DMS53 treated with DMSO at 0.1 percent for 48 hours (cell line): ENCODE results near the gene RAD21L1.

Experiments
- DNase-seq: peaks from one replicate; lab custom pipeline; 2025; ENCODE audit not compliant: unreplicated experiment; lab: John Stamatoyannopoulos, UW

Gene RAD21L1

GRCh38 chr20:1269235-1269634 is 43.4 kb downstream of the RAD21L1 start:
- DNase-seq, result no peak

DNA sequence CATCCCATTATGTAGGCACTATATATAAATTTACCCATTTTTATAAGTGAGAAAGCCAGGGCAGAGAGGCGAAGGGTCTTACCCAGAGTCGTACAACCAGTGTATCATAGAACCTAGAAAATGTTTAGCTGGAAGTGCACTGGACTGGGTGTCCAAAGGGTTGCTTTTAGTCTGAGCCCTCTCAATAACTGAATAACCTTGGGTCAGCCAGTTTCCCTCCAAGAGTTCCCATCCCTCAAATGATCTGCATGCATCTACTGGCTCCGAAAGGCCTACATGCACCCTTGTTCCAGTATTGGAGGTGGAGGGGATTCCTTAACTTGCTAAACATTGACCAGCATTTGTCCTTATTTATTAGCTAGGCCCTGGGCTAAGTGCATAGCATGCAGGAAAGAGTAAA is 44.0 kb downstream of the RAD21L1 start:
- no peak for DNase-seq

DNA sequence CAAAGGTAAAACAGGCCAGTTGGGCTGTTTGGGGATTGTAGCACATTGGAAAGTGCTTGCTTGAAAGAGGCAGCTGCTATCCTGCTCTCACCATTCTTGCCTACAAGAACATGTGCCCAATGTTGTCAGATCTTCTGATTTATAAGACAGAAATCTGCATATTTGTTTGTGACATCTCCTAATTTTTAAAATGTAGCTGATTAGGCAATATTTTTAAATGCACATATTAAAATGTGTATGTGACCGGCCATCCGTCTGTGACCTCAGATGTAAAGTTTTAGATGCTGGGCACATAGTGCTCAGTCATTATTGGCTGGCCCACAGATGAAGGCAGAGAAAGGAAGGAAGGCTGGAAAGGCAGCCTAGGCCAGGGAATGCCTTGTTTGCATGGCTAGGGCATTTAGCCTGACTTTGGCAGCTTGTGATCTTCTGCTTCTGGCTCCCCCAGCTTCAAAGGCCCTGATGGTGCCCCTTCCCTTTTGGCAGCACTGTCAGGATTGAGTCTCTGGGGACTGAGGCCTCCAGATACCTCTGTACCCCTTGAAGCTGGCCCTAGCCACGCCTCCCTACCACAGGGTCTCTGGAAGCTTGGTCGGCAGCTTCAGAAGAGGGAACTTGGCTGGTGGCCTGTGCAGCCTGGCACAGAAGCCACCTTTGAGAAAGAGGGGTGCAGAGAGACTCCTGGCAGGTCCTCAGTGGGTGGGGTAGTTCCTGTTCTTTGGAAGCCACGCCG is 46.7 kb downstream of the RAD21L1 start:
- DNase-seq, result no peak

DNA sequence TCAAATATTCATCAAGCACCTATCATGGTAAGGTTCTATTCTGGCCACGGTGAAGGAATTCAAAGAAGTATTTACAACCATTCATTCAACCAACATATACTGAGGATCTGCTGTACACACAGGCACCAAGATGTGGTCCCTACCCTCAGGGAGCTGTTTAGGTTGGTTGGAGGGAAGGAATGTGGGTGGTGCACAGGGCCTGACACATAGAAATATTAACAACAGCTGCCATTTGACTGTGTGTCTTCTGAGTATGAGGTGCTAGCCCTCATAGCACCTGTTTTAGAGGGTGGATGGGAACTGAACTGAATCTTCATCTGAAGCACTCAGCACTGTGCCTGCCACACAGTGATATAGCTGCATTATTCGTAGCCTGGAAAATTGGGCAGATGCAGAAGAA is 47.5 kb downstream of the RAD21L1 start:
- no peak for DNase-seq

DNA sequence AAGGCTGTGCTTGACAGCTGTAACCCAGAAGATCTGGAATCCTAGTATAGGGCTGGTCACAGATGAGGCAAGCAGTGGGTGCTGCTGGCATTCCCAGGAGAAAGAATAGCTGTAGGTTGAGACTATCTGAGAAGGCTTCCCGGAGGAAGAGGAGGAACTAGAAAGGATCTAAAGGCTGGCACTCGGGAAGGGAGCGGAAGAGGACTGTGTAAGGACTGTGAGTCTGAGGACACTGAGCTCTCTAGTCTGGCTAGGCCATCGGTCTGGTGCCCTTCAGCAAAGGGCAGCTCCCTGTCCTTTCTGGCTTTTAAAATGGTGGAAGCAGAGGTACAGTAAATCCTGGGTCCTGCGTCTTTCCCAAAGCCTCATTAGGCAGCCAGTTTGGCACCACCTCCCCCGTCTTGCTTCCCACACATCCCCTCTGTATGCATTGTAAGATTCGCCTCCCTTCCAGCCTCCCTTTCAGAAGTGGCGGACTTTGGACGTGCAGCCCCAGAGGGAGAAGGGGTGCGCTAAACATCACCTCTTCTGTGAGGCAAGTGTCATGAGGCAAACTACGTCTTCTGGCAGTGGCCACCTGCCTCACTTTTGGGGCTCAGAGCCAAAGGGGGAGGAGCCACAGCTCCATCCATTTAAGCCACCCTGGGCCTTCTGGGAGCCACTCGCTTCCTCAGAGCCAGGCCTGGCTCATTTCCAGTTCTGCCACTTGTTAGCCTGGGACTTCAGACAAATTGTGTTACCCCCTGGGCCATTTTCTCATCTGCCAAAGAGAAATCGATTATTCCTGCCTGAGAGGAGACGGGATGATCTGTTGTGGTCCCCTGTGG is 48.9 kb downstream of the RAD21L1 start:
- no peak for DNase-seq

DNA sequence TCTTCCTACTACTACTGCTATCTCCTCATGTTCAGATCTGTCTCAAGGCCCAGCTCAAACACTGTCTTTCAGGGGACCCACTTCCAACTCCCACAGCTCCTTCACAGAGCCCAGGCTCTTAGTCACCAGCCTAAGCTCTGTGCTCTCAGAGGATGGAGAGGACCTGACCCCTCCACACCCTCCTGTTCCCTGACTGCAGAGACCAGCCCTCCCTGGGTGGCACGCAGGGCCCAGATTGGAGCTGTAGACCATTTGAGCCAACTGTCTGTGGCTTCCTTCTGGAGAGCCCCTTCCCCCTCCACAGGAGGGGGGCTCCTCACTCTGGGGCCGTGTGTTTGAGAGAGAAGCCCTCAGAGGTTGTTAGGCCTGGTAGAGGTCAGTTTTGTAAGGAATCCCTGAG is 50.1 kb downstream of the RAD21L1 start:
- DNase-seq, result no peak

- no peak for DNase-seq
Observed at GRCh38 chr20:1277529-1278322, 51.9 kb downstream of the RAD21L1 start.

DNA sequence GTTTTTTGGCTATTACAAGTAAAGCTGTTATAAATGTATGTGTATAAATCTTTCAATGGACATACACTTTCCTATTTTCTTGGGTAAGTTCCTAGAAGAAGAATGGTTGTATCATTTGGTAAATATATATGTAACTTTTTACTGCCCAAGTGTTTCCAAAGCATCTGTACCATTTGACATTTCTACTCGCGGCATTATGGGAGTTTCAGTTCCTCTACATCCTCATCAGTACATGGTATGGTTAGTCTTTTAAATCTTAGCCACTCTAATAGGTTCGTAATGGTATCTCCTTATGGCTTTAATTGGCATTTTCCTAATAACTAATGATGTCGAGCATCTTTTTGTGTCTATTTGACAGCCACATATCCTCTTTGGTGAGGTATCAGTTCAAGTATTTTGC is 53.1 kb downstream of the RAD21L1 start:
- no peak for DNase-seq

DNA sequence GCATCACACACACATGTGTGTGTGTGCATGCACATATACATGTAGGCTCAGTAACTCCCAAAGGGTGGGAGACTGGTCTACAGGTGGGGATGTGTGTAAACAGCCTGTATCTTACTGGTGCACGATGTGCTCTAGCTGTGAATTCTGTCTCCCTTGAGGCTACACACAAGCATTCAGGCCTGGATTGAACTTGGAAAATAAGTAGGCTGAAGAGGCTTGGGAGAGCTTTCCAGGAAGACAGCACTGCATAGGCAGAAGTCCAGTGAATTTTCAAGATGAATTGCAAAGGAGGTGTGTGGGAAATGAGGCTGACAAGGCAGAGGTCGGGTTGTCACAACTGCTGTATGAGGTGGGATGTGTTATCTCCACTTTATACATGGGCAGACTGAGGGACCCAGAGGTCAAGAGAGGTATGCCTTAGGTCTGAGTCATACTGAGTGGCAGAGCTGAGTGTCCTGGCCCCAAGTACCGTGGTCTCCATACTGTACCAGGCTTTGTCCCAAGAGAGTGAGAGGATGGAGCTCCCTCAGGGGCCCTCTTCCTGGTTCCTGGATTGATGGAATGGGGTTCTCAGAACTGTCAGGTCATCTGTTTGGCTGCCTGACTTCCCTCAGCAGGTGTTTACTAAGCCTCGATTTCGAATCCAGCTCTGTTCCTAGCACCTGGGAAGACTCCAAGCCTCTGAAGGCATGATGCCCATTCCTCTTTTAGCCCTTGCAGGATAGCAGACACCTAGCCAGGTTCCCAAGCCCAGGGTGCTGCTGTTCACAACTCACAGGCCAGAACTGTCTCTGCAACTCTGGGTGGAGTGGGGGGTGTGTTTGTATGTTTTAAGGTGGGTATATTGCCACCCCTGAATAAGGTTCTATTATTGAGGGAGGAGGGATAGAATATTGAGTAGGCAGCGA is 54.6 kb downstream of the RAD21L1 start:
- DNase-seq, result no peak

GRCh38 chr20:1281279-1282057 is 55.6 kb downstream of the RAD21L1 start:
- peak; percentile 42 for DNase-seq

GRCh38 chr20:1282966-1283365 is 57.1 kb downstream of the RAD21L1 start:
- no peak for DNase-seq

DNA sequence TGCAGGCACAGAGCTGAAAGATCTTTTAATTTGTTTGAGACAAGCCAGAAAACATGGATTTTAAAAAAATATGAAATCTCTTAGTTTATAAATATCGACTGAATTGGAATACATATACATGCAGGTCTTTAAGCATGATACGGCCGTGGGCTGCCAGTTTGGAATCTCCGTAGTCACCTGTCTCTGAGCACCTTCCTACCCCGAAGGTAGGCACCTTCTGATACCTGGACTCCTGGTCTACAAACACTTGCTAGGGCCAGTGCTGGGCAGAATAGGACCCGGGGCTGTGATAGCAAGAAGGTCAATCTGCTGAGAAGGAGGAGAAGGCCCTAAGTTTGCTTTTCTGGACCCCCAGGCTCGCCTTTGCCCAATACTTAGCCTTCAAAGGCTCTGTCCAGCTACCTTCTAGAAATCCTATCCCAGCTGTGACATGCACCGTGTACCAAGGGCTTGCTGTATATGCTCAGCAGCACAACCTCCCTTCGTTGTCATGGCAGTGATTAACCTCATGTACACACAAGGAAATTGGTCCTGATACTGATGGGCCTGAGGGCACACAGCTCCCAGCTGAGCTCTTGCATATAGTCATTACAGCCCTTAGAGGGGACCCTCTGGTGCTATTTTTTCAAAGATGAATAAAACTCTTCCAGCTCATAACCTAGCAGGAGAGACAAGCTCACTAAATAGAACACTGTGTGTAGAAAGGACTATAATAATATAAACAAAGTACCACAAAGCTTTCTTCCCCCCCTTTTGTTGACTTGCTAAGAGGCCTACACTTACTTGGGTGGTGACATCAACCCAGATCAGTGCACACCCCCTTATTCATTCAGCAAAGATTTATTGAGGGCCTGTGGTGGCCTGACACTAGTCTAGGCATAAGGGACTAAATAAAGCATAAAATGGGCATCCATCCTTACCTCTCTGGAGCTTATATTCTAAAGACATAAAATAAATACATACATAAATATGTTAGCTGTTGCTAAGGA is 58.0 kb downstream of the RAD21L1 start:
- peak; percentile 19 for DNase-seq

DNA sequence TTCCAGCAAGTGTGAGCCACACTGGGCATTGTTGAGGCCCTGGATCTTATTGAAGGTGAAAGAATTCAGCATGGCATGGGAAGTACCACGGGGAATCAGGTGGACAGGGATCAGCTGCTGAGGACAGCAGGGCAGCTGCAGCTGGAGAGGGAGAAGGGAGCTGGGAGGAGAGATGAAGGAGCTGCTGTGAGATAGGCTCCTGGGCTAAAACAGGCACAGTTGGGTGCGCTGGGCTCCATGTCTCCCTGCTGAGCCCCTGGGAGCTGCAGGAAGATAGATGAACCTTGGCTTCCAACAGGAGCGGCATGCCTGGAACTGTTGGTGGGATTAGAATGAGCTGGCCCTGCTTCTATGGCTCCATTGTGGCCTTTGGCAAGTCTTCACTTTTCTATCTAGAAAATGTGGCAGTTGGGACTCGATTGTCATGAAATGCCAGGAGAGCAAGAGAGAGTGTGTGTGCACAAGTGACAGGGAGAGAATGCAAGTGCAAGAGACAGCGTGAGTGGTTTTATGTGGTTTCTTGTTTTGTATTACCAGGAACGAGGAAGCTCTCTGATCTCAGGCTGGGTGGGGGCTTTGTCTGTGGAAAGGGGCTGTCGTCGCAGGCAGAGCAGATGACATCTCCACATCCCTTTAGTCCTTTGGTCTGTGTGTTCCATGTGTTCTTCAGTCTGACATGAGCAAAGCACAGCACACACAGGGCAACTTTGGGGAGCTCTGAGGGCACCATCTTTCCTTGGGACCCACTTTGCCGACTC is 60.6 kb downstream of the RAD21L1 start:
- no peak for DNase-seq

DNA sequence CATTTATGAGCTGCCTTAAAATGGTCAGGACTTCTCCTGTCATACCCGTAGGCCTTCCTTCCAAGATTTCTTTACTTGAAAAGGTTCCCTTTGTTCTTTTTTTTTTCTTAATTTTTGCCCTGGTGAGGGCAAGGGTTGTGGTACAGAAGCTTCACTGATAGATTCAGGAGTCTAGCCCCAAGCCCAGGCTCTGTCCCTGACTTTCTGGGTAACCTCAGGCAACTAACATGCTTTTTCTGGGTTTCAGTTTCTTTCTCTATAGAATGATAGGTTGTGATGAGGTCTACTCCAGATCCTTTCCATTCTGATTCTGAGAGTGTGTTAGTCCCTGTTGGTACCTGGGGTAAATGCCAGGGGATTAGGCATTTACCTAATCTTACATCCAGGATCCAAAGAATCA is 61.5 kb downstream of the RAD21L1 start:
- no peak for DNase-seq

GRCh38 chr20:1287787-1288569 is 62.1 kb downstream of the RAD21L1 start:
- no peak for DNase-seq

- no peak for DNase-seq
Observed at GRCh38 chr20:1291191-1291741, 65.4 kb downstream of the RAD21L1 start.

GRCh38 chr20:1292620-1293019 is 66.8 kb downstream of the RAD21L1 start:
- no peak for DNase-seq
